Measurements from ENCODE around the gene PLK5.

Gene PLK5

GRCh38 chr19:1551068-1552040 lies 27.5 kb downstream of the PLK5 start:
- Mint-ChIP-seq H3K27me3 (peaks cover 10 to 25% of the 10 kb centered on the region in 2 donors), H3K36me3 (ENCODE audit: insufficient read depth) (no peaks in the 10 kb centered on the region), H3K4me3 (no peak overlapping the region), H3K27ac (no peak overlapping the region), H3K4me1 (ENCODE audit: low read depth in 2 of 2) (peaks cover 0 to under 1% of the 10 kb centered on the region in 2 donors), H3K9me3 (no peaks in the 10 kb centered on the region)
- ATAC-seq (replicated peaks) = no peak
- no peak for DNase-seq

- Mint-ChIP-seq H3K9me3 (no peaks in the 10 kb centered on the region), H3K36me3 (ENCODE audit: insufficient read depth) (no peaks in the 10 kb centered on the region), H3K27me3 (peaks cover 10 to 14% of the 10 kb centered on the region in 2 donors), H3K27ac (no peak overlapping the region), H3K4me1 (ENCODE audit: low read depth in 2 of 2) (no peaks in the 10 kb centered on the region), H3K4me3 (no peak overlapping the region)
- DNase-seq = no peak
- no peak for ATAC-seq (replicated peaks)
Measured at GRCh38 chr19:1553415-1553814, 29.5 kb downstream of the PLK5 start.

GRCh38 chr19:1554968-1555367 lies 31.1 kb downstream of the PLK5 start:
- Mint-ChIP-seq H3K27me3 (peaks cover 10 to 14% of the 10 kb centered on the region in 2 donors), H3K4me1 (ENCODE audit: low read depth in 2 of 2) (no peaks in the 10 kb centered on the region), H3K27ac (no peak overlapping the region), H3K36me3 (ENCODE audit: insufficient read depth) (no peaks in the 10 kb centered on the region), H3K9me3 (no peaks in the 10 kb centered on the region), H3K4me3 (no peak overlapping the region)
- ATAC-seq (replicated peaks) (no peak), DNase-seq (no peak)

GRCh38 chr19:1555487-1556389 lies 31.9 kb downstream of the PLK5 start:
- H3K4me1 Mint-ChIP-seq (ENCODE audit: low read depth in 2 of 2) = no peaks in the 10 kb centered on the region
- H3K27ac Mint-ChIP-seq = no peak overlapping the region
- ATAC-seq (replicated peaks) = no peak
- H3K4me3 Mint-ChIP-seq = no peak overlapping the region
- H3K9me3 Mint-ChIP-seq = no peaks in the 10 kb centered on the region
- no peaks in the 10 kb centered on the region for H3K36me3 Mint-ChIP-seq (ENCODE audit: insufficient read depth)
- no peak for DNase-seq
- peaks cover 10 to 14% of the 10 kb centered on the region in 2 donors for H3K27me3 Mint-ChIP-seq

- no peaks in the 10 kb centered on the region for H3K4me1 Mint-ChIP-seq (ENCODE audit: low read depth in 2 of 2)
- H3K4me3 Mint-ChIP-seq = no peak overlapping the region
- no peak overlapping the region for H3K27ac Mint-ChIP-seq
- ATAC-seq (replicated peaks) (no peak), DNase-seq (no peak)
- no peaks in the 10 kb centered on the region for H3K36me3 Mint-ChIP-seq (ENCODE audit: insufficient read depth)
- H3K27me3 Mint-ChIP-seq = peaks cover 10 to 12% of the 10 kb centered on the region in 2 donors
- H3K9me3 Mint-ChIP-seq = no peaks in the 10 kb centered on the region
Measured at GRCh38 chr19:1556390-1557070, 32.7 kb downstream of the PLK5 start.

DNA sequence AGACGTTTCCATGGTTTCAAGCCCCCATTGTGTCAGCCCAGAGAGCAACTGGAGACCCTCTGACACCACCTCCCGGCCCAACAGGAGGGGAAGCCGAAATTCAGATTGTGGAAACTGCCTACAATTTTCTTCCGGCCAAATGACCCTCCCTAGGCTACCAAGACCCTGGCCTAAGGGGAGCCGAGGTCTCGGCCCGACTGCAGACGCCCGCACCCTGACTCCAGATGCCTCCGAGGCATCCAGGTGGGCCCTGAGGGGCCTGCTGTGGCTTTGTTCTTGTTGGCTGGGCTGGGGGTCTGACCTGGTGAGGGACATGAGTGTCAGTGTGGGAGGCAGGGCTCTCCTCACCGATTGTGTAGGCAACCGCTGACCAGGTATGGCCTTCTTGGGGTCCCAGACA lies 34.7 kb downstream of the PLK5 start:
- H3K9me3 Mint-ChIP-seq = no peaks in the 10 kb centered on the region
- no peak for DNase-seq
- no peaks in the 10 kb centered on the region for H3K36me3 Mint-ChIP-seq (ENCODE audit: insufficient read depth)
- no peak overlapping the region for H3K4me3 Mint-ChIP-seq
- no peaks in the 10 kb centered on the region for H3K27me3 Mint-ChIP-seq
- peak overlapping the region in 1 of 2 donors; percentile 10 for H3K27ac Mint-ChIP-seq
- ATAC-seq (replicated peaks) = no peak
- H3K4me1 Mint-ChIP-seq (ENCODE audit: low read depth in 2 of 2) = no peaks in the 10 kb centered on the region

DNA sequence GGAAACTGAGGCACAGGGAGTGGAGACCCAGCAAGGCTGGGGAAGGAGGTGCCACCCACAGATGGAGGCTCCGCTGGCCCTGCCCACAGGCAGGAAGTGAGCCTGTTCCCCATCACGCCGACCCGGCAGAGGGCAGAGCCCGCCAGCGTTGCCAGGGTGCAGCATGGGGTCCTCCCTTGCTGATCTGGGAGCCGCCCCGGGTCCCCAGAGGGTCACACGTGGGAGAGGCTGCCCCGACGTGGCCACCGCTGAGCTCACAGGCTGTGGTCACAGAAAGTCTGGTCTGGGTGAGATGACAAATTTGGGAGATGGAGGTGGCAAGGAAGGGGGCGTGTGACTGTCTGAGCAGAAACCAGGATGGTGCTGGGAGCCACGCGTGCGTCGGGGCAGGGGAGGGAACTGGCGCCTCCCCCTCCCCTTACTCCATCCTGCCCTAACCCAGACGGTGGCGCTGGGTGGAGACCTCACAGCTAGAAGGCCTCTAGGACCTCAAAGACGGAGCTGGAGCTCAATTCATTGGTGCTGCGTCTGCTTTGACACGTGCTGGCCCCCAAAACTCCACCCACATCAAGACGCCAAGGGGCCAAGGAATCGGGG lies 36.5 kb downstream of the PLK5 start:
- Mint-ChIP-seq H3K9me3 (no peaks in the 10 kb centered on the region), H3K27me3 (no peaks in the 10 kb centered on the region), H3K27ac (no peak overlapping the region), H3K4me1 (ENCODE audit: low read depth in 2 of 2) (no peaks in the 10 kb centered on the region), H3K4me3 (no peak overlapping the region), H3K36me3 (ENCODE audit: insufficient read depth) (no peaks in the 10 kb centered on the region)
- DNase-seq (no peak), ATAC-seq (replicated peaks) (no peak)

DNA sequence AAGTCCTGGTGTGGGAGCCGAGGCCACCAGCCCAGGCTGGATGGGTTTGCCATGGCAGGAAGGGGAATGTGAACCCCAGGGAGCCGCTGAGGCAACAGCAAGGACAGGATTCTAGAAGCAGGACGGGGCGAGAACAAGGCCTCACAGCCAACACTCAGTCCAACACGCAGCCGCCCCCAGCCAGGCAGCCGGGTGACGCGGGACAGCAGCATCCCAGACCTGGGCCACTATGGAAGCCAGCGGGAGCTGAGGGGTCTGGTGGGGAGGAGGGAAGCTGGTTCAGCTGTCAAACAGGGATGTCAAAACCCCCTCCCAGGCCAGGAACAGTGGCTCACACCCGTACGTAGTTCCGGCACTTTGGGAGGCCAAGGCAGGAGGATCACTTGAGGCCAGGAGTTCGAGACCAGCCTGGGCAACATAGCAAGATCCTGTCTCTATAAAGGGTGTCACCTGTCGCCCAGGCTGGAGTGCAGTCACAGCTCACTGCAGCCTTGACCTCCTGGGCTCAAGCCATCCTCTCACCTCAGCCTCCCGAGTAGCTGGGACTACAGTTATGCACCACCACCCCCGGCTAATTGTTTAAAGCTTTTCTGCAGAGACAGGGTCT lies 37.5 kb downstream of the PLK5 start:
- Mint-ChIP-seq H3K27ac (no peak overlapping the region), H3K4me3 (no peak overlapping the region), H3K9me3 (no peaks in the 10 kb centered on the region), H3K27me3 (no peaks in the 10 kb centered on the region), H3K36me3 (ENCODE audit: insufficient read depth) (no peaks in the 10 kb centered on the region), H3K4me1 (ENCODE audit: low read depth in 2 of 2) (no peaks in the 10 kb centered on the region)
- ATAC-seq (replicated peaks) (no peak), DNase-seq (no peak)

- no peaks in the 10 kb centered on the region for H3K9me3 Mint-ChIP-seq
- no peak overlapping the region for H3K4me3 Mint-ChIP-seq
- DNase-seq (no peak), ATAC-seq (replicated peaks) (no peak)
- no peaks in the 10 kb centered on the region for H3K27me3 Mint-ChIP-seq
- no peaks in the 10 kb centered on the region for H3K4me1 Mint-ChIP-seq (ENCODE audit: low read depth in 2 of 2)
- H3K36me3 Mint-ChIP-seq (ENCODE audit: insufficient read depth) = no peaks in the 10 kb centered on the region
- no peak overlapping the region for H3K27ac Mint-ChIP-seq
Measured at GRCh38 chr19:1563251-1563650, 39.4 kb downstream of the PLK5 start.

DNA sequence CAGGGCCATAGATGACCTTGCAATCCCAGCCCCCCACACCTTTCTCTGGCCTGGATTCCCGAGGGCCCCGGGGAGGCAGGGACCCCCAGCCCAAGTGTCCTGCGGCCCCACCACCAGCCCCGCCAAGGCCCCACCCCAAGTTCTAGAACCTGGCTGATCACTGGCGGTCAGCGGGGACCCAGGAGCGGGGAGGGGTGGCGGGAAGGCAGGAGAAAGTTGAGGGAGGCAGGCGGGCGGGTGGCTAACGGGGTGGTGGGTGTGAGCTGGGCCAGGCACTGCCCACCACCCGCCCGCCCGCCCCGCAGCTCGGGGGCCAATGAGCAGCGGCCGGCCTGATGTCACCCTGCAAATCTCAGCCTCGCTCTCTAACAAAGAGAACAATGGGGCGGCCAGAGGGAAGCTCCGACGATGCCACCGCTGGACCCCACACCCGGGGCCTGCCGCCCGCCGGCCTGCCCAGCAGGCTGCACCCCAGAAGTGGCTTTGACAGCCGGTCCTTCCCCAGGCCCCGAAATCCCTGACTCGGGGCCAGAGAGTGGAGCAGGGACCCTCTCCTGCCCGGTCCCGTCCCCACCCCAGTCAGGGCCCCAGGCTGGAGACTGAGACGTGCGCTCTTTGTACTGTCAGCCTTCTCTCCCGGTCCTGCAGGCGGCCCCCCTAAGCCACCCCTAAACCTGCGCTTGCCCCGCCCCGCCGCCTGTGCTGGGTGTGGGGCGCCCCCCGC lies 42.7 kb downstream of the PLK5 start:
- DNase-seq = no peak
- no peak overlapping the region for H3K27ac Mint-ChIP-seq

DNA sequence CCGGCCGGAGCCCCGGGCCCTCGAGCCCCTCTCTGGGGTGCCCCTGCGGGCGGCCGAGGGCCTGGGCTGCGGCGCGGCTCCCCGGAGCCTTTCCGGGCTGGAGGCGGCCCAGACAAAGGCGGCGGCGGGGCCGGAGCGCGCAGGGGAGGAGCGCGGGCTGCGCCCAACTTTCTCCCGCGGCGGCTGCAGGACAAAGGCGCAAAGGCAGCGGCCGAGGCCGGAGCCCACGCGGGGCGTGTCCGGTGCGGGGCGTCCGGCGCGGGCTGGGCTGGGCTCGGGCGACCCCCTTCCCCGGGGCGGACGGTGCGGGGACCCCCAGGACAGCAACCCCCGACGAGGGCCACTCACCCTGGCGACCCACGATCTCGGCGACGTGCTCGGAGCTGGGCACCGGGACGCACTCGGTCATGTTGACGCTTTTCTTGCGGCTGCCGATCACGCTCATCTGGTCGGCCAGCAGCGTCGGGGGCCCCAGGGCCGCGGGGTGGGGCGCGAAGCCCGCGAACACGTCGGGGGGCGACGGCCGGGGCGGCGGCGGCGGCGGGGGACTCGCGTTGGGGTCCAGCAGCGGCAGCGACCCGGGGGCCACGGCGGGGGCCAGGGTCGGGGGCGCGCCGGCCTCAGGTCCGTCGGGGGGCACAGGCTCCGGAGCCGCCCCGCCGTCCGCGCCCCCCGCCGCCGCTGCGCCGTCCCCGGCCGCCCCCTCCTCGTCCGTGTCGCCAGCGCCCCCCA lies 43.4 kb downstream of the PLK5 start:
- ATAC-seq (replicated peaks) (peak; percentile 4), DNase-seq (no peak)
- H3K4me1 Mint-ChIP-seq (ENCODE audit: low read depth in 2 of 2) = peaks cover 2 to 4% of the 10 kb centered on the region in 2 donors
- H3K4me3 Mint-ChIP-seq = no peak overlapping the region
- H3K27ac Mint-ChIP-seq = no peak overlapping the region
- peaks cover 12 to 16% of the 10 kb centered on the region in 2 donors for H3K27me3 Mint-ChIP-seq
- no peaks in the 10 kb centered on the region for H3K9me3 Mint-ChIP-seq
- H3K36me3 Mint-ChIP-seq (ENCODE audit: insufficient read depth) = peaks cover 13% of the 10 kb centered on the region

More for the DNA sequence above, 42.7 kb downstream of the PLK5 start:
- peaks cover 2 to 4% of the 10 kb centered on the region in 2 donors for H3K4me1 Mint-ChIP-seq (ENCODE audit: low read depth in 2 of 2)
- H3K27me3 Mint-ChIP-seq = peaks cover 12 to 16% of the 10 kb centered on the region in 2 donors
- peaks cover 13% of the 10 kb centered on the region for H3K36me3 Mint-ChIP-seq (ENCODE audit: insufficient read depth)
- ATAC-seq (replicated peaks) = peak; percentile 2
- peak overlapping the region in 1 of 2 donors; percentile 37 for H3K4me3 Mint-ChIP-seq
- H3K9me3 Mint-ChIP-seq = no peaks in the 10 kb centered on the region

Data from effector memory CD8-positive, alpha-beta T cell (primary cell).